GM18505 (cell line): ENCODE data around the gene RASSF6.
"Not testable (repeated sequence)": the region's sequence is repeated elsewhere in the genome, so short reads cannot be mapped to it uniquely, and the experiment has no call there.

Experiments used
- ATAC-seq: cut with Tn5 transposase; IDR thresholded peaks from one replicate; pipeline ENCODE4 v1.9.1; 2021; ENCODE audit not compliant: unreplicated experiment
- POLR2A ChIP-seq: IDR thresholded peaks from 4 replicates; pipeline ENCODE4 v1.6.1; 2011; ENCODE audit warnings: borderline replicate concordance; ENCODE audit not compliant: insufficient read depth, insufficient read length; ENCODE audit errors: extremely low read depth

Gene RASSF6, protein sequence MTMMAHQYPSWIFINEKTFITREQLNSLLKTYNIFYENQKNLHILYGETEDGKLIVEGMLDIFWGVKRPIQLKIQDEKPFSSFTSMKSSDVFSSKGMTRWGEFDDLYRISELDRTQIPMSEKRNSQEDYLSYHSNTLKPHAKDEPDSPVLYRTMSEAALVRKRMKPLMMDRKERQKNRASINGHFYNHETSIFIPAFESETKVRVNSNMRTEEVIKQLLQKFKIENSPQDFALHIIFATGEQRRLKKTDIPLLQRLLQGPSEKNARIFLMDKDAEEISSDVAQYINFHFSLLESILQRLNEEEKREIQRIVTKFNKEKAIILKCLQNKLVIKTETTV

DNA sequence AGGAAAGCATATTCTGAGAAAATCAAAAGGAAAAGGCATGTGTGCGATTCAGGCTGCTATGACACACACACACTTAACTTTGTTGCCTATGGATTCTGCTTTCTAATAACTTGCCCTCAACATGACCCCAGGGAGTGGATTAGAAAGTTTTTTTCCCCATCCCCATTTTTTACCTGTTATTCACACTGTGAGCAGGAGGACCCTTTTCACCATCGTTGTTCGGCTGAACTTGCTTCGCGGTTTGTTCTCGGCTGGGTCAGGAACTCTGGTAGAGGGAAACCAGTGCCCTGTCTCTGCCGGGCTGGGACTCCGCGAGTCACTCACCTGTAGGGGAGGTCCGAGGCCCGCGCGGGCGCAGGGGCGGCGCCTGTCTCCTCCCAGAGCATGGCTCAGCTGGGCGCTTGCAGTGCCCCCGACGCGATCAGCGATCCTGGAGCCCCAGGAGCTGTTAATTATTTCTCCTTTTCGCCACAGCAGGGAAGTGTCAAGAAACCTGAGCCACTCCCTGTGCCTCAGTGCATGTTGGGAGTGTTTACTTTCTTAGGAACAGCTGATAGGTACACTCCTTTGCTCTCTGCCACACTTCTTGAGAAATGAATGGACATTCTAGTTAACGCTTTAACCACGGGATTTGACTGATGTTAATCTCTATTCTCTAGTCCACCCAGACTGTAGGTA, at the start of gene RASSF6:
RASSF6 (minus strand) TSS at position 322 of the 678 bp plus-strand sequence. CDS start 8,641 bp downstream, outside the sequence.
- no peak for TF ChIP-seq POLR2A
- peak; percentile 87 for ATAC-seq

DNA sequence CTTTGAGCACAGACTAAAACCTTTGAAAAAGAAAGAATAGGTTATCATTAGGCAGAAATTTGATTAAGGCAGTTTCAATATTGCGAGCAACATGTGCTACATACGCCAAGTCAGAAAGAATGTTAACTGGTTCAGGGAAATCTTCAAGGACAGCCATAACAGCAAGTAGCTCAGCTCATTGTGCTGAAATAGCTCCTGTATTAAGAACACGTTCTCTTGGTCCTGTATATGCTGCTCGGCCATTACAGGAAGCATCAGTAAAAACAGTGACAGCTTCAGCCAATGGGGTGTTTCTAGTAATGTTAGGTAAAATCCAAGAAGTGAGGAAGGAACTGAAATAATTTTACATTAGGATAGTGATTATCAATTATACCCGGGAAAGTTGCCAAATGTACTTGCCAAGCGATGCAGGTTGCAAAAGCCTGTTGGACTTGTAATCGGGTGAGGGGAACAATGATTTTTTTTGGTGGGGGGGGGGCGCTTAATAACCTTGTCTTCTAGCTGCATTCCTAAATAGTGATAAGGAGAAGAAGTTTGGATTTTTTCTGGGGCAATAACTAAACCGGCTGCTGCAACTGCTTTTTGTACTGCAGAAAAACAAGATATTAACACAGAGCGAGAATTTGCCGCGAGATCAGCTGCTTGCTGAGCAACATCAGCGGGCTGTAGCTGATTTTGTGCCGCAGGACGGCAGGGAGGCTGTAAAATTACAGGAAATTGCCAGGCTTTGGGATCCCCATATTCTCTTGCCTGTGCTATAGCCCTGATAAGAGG, 49.4 kb upstream of the RASSF6 start:
- ATAC-seq, result no peak
- TF ChIP-seq POLR2A, result no peak

DNA sequence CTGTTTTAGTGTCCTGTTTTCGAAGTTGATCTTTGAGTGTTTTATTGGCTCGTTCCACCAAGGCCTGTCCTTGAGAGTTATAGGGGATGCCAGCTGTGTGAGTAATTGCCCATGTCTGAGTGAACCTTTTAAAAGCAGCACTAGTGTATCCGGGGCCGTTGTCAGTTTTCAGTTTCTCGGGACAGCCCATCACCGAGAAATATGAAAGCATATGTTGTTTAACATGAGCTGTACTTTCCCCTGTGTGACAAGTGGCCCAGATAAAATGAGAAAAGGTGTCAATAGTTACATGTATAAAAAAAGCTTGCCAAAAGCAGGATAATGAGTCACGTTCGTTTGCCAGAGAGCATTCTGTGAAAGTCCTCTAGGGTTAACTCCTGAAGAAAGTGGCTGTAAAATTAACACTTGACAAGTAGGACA, 48.6 kb upstream of the RASSF6 start:
- no peak for TF ChIP-seq POLR2A
- no peak for ATAC-seq

DNA sequence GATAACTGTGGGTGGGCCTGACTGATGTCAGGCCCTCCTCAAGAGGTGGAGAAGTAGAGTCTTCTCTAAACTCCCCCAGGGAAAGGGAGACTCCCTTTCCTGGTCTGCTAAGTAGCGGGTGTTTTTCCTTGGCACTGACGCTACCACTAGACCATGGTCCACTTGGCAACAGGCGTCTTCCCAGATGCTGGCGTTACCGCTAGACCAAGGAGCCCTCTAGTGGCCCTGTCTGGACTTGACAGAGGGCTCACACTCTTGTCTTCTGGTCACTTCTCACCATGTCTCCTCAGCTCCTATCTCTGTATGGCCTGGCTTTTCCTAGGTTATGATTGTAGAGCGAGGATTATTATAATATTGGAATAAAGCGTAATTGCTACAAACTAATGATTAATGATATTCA, 45.7 kb upstream of the RASSF6 start:
- not testable (repeated sequence) for ATAC-seq

DNA sequence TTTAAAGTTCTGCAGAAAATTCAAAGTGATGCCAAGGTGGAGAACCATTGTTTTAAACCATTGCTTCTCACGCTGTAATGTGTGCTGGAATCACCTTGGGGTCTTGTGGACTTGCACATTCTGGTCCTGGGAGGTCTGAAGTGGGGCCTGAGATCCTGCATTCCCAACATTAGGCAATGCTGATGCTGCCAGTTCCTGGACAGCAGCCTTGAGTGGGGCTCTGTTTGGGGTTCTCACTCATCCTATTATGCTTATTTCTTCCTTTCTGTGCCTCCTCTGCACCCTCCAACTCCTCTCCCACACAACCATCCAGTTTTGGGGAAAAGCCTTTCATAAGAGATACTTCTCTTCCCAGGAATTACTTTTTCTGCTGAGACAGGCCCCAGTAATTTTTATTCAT, 44.2 kb upstream of the RASSF6 start:
- no peak for TF ChIP-seq POLR2A
- ATAC-seq, result no peak

DNA sequence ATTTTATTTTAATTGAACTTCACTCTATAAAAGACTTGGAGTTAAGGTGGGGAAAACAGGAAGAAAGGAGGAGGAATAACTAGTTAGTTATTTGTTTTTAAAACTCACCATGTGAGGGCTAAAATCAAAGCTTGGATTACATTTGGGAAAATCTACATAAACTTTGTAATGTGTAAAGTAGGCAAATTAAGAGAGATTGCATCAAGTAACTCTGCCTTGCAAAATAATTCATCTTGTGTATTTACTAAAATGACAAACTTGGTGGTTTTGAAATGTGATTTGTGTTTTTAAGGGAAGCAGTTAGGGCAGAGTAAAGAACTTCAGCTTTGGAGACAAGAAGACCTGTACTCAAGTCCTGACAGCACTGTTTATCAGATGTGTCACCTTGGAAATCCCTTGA, 43.3 kb upstream of the RASSF6 start:
- ATAC-seq, result no peak
- TF ChIP-seq POLR2A, result no peak

DNA sequence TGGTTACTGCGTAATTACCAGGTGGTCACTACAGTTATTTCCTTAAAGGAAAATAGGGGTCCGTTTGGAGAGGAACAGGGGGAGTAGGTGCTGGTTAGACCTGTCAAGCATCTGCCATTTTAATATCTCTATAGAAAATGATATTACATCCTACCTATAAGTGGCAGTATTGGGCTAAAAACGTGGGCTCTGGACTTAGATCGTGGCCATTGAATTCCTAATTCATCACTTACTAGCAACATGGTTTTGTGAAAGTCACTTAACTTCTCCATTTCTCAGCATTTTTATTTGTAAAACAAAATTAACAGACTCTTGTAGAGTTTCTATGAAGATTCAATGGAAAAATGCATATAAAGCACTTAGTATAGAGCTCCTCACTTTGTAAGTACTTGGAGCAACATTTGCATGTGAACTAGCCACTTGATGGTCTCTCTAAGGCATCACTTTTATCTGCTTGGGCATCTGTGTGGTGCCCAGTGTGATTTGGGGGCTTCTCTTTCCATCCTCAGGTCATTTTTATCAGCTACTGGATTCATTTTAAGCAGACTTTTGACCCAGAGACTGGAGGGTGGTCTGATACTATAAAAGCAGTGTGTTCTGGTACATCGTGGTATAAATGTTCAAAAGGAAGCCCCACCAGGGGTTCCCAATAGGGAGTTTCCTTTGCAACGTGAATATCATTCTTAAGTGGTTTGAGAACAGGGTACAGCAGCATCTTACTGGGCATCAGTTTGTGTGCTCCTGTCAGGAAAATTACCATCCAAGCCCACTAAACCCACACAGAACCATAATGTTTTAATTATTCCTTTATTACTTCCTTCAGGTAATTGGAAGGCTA, 42.7 kb upstream of the RASSF6 start:
- TF ChIP-seq POLR2A, result no peak
- peak; percentile 91 for ATAC-seq

DNA sequence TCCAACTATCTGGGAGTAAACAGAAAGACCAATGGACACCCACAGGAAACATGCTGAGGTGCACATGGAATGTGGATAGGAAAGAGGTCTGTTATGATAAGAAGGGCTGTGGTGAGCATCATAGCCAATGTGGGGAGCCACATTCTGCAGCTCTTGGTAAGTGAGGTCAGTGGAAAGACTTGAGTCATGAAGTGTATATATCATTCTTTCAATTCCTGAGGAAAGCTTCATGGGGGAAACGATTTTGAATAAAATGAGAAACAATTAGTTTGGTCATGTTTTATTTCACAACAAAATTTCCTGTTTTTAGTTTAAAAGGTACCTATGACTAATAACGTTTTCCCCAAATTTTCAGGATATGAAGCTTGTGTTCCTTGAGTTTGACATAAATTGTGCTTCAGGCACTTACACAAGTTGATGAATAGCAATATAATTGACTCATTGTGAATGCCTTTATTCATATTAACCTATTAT, 41.4 kb upstream of the RASSF6 start:
- no peak for TF ChIP-seq POLR2A
- no peak for ATAC-seq

DNA sequence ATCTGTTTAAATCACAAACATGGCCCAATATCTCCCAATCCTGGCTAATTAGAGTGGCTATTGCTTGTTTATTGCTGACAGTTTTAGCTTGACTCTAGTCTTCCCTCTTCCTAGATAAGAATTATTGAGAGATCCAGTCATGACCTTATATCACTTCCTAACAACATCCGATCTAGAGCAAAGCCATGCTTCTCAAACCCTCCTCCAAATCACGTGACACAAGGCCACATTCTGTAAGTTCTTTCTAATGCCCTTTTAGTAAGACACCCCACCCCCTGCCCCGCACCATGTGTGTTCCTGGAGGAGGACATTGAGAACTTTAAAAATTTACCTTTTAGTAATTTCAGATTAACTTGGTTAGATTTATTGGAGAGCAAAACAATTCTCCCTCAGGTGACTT, 40.6 kb upstream of the RASSF6 start:
- TF ChIP-seq POLR2A, result no peak
- ATAC-seq, result no peak

DNA sequence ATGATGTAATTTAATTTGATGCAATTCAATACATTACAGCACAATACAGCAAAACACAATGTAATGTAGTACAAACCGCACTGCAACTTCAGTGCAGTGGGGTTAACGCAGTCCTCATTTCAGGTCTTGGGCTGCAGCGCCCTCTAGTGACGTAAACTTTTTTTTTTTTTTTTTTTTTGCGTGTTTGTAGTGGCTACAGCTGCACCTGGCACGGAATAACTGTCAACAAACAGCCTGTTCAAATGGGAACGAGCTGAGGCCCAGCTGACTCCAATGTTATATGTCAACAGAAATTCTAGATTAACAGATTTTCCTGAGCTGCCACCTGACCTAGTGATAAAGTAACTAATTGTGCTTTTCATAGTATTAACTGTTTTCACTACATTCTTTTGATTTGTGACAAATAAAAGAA, 33.5 kb upstream of the RASSF6 start:
- no peak for TF ChIP-seq POLR2A
- peak; percentile 51 for ATAC-seq

DNA sequence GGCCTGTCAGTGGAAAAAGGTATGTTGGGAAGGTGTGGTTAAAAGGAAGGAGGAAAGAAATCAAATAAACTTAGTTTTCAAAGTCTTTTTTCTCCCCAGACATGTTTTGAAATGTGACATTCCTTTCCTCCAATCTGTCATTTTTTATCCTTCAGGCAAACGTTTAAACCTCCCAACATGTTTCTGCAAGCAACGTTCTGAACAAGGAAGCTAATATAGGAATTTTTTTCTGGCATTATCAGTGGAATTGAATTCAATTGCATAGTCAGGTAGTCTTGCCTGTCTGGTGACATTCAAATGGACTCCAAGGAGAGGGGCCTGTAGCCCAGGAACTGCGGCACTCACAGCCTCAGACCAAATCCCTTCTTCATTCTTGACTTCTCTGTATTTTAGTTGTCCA, 30.0 kb upstream of the RASSF6 start:
- no peak for TF ChIP-seq POLR2A
- ATAC-seq, result no peak

DNA sequence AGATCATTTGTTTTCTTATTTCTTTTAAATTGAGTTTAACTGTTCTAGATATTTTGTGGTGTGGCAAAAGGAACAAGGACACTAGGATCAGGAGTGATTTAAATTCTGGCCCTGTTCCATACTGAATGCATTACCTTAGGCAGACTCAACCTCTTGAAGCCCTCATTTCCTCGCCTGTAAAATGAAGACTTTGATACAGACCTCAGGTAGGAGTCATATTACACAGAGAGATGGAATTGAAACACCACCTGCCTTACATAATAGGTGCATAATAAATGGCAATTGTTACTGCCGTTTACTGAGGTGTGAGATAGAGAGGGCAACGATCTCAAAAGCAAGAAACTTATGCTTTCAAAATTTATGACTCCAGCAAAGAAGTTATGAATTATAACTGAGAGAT, 28.2 kb upstream of the RASSF6 start:
- ATAC-seq, result no peak
- TF ChIP-seq POLR2A, result no peak

DNA sequence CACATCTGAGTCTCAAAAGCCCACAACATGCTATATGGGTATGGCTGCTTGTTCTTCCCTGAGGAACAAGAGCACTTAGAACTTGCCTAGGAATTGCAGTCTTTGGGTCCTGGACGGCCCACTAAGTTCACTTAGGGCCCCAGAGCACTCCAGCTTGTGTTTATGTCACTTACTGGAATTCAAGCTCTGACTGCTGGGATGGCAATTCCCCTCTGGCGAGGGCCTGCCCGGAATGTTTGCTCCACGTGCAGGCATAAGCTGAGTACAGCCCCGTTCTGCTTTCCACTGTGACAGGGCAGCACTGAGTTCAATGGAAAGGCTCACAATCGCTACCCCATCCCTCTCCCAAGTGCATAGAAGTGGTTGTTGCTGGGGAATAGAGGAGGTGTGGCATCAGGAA, 25.9 kb upstream of the RASSF6 start:
- no peak for ATAC-seq
- TF ChIP-seq POLR2A, result no peak

DNA sequence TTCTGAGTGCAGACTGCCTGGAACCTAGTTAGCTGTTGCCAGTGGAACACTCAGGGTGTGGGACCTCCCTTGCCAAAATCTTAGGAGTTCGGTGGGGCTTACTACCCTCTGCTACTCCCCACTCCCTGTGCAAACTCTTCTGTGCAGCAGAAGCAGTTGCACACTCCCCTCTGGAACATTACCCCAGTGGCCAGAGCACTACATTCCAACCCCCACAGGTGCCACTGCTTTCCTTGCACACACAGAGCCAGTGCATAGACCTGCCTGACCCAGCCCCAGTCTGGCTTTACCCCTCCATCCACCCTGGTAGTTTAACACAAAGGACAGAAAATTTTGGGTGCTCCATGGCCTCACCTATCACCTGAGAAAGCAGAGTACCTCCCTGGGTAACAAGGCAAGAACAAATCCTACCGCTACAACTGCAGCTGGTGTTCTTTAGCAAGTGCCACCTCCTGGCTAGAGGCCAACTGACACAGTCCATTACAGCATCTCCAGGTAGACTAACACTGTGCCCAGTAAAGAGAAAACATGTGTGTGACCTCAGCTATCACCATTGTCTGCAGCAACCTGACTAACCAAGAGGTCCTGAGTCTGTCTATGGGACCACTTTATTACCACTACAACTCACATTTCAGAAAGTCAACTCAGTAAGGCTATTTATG, 11.5 kb upstream of the RASSF6 start:
- TF ChIP-seq POLR2A, result no peak
- ATAC-seq, result no peak

DNA sequence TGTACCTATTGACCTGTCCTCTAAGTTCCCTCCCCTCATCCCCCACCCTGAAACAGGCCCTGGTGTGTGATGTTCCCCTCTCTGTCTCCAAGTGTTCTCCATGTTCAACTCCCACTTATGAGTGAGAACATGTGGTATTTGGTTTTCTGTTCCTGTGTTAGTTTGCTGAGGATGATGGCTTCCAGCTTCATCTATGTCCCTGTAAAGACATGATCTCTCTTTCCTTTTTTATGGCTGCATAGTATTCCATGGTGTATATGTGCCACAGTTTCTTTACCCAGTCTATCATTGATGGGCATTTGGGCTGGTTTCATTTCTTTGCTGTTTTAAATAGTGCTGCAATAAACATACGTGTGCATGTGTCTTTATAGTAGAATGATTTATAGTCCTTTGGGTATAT, 8.6 kb upstream of the RASSF6 start:
- not testable (repeated sequence) for ATAC-seq
